Measurements from ENCODE around the gene MEGF6.

MEGF6 gene

DNA sequence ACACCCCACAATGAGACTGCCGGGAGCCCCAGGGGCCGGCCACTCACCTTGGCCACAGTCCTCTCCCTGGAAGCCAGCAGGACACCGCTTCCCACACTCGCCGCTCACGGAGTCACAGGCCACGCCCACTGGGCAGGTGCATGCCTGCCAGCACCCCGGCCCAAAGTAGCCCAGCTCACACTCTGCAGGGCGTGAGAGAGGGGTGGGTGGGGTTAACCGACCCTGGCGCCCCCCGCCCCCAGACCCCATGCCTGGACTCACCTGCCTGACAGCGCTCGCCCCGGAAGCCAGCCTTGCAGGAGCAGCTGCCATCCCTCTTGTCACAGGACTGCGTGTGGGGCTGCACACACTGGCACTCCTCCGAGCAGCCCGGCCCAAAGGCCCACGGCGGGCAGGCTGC, 106.1 kb downstream of the MEGF6 start:
- no peak for DNase-seq (ENCODE audit: low read depth)
- no peak for TF ChIP-seq CTCF (conservative IDR thresholded peaks at IDR 0.05; ENCODE audit: low read depth, low read length)
- H3K4me3 ChIP-seq (ENCODE audit: low read depth, low read length), result no peak overlapping the region

GRCh38 chr1:3504822-3505153, 106.5 kb downstream of the MEGF6 start:
- DNase-seq (ENCODE audit: low read depth), result peak; percentile 18
- no peak overlapping the region for H3K4me3 ChIP-seq (ENCODE audit: low read depth, low read length)

DNA sequence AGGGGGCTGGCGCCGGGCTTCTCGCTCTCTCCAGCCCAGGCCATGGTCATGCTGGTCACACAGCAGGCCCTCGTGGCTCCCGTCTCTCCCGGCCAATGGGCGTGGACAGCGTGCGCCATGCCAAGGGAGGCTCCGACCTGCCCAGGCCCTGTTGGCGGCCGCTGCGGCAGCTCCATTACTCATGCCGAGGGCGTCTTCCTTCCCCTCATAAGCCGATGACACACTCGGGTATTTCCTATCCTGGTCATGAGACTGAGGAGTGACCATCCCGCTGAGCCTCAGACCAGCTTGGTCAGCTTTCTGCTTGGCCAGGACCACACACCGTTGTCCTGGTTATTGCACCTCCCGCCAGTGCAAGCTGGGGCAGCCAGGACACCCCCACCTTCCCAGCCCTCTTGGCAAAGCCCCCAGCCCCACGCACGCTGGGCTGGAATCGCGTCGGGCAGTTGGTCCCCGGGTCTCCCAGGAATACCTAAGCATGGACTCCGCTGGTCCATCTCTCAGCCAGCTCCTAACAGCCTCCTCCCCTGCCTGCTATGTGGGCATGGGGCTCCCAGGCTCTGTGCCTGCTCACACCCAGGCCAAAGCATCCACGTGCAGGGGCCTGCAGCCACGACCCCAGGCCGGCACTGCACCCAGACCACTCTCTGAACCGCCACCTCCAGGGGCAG, 107.0 kb downstream of the MEGF6 start:
- no peak for TF ChIP-seq CTCF (conservative IDR thresholded peaks at IDR 0.05; ENCODE audit: low read depth, low read length)
- no peak overlapping the region for H3K4me3 ChIP-seq (ENCODE audit: low read depth, low read length)
- peak; percentile 88 for DNase-seq (ENCODE audit: low read depth)

More at GRCh38 chr1:3504822-3505153, 106.5 kb downstream of the MEGF6 start:
- no peak for TF ChIP-seq CTCF (conservative IDR thresholded peaks at IDR 0.05; ENCODE audit: low read depth, low read length)

- no peak for DNase-seq (ENCODE audit: low read depth)
- no peak overlapping the region for H3K4me3 ChIP-seq (ENCODE audit: low read depth, low read length)
- no peak for TF ChIP-seq CTCF (conservative IDR thresholded peaks at IDR 0.05; ENCODE audit: low read depth, low read length)
These were observed 107.8 kb downstream of the MEGF6 start for GRCh38 chr1:3503525-3503886.

- no peak for DNase-seq (ENCODE audit: low read depth)
- TF ChIP-seq CTCF (conservative IDR thresholded peaks at IDR 0.05; ENCODE audit: low read depth, low read length), result no peak
These were observed 108.4 kb downstream of the MEGF6 start for GRCh38 chr1:3502641-3503524.

DNA sequence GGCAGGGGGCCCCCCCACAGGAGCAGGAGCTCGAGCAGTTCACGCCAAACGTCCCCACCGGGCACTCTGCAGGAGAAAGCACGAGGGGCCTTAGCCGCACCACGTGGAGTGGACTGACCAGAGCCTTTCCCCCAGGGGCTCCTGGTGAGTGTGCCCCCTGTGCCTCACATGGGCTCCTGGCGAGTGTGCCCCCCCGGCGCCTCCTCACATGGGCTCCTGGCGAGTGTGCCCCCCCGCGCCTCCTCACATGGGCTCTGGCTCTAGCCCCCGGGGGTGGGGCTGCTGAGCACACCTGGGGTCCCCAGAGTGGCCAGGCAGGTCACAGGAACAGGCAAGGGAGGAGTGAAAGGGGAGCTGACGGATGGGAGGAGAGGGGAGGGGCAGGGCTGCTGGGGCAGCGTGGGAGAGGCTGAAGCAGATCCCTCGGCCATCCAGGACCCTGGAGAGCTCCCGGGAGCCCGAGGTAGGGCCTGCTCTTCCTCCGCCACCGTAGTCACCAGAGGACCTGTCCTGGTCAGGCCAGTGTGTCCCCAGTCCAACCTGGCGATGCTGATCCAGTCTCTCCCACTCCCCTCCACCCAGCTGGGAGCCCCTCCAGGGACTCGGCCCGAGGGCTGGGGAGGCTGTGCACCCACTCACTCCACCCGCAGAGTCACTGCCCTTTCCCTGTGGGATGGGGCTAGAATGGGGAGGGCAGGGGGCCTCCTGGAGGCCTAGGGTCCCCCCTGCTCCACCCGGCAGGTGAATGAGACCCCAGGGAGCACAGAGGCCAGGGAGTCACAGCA, 109.3 kb downstream of the MEGF6 start:
- no peak for TF ChIP-seq CTCF (conservative IDR thresholded peaks at IDR 0.05; ENCODE audit: low read depth, low read length)
- peak; percentile 65 for DNase-seq (ENCODE audit: low read depth)
- H3K4me3 ChIP-seq (ENCODE audit: low read depth, low read length), result no peak overlapping the region

More at GRCh38 chr1:3502641-3503524, 108.4 kb downstream of the MEGF6 start:
- H3K4me3 ChIP-seq (ENCODE audit: low read depth, low read length), result no peak overlapping the region
